GM18508 (cell line): Measurements from ENCODE around the gene IL33.

ENCODE experiments used
- ATAC-seq: cut with Tn5 transposase; IDR thresholded peaks from one replicate; pipeline ENCODE4 v1.9.1; 2021; ENCODE audit warnings: moderate number of reproducible peaks; ENCODE audit not compliant: insufficient read depth, unreplicated experiment

The IL33 gene

GRCh38 chr9:6272229-6272598 lies 56.6 kb downstream of the IL33 start:
- no peak for ATAC-seq

- ATAC-seq: no peak
Measured at GRCh38 chr9:6277417-6277816, 61.8 kb downstream of the IL33 start.

- ATAC-seq: no peak
Measured at GRCh38 chr9:6301858-6302257, 86.3 kb downstream of the IL33 start.

GRCh38 chr9:6302417-6302816 lies 86.8 kb downstream of the IL33 start:
- no peak for ATAC-seq

DNA sequence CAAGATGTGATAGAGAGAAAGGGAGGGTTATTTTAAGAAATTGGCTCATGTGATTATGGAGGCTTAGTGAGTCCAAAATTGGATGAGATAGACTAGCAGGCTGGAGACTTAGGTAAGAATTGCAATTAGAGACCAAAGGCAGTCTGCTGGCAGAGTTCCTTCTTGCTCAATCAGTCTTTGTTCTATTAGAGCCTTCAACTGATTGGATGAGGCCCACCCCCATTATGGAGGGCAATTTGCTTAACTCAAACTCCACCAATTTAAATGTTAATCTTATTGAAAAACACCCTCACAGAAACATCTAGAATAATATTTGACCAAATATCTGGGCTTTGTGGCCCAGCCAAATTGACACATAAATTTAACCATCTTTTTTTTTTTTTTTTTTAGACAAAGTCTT lies 88.6 kb downstream of the IL33 start:
- no peak for ATAC-seq

GRCh38 chr9:6305954-6306563 lies 90.5 kb downstream of the IL33 start:
- no peak for ATAC-seq
